ENCODE data around the gene C11orf16. TPM values are rescaled to one million over a fixed set of nuclear protein-coding genes. Genes with fewer than 3 reads are reported as not detected.

Gene C11orf16
- total and polyA plus RNA-seq, 2 of the 4 experiments (the other 2 are of a cell fraction) = not detected

DNA sequence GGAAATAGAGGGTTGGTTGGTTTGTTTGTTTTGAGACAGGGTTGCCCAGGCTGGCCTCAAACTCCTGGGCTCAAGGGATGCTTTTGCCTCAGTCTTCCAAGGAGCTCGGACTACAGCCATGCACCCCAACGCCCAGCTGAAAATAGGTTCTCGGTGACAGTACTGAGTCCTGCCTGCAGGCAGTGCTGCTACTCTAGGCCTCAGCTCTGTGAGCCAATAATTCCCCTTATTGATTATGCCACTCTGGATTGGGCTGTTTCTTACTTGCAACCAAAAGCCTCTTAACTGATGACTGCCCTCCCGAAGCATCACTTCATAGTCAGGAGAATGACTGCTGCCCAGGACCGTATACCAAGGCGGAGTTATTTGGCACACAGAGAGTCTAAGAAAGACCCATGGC lies 1.2 kb upstream of the C11orf16 start:
- dilution Hi-C loops (cut with HindIII; ENCODE audit: low sequenced_read_pairs, unreplicated experiment) = no loop called here
- CTCF ChIA-PET = interaction anchor here (0.6 to 1.2 kb wide), 3 partner anchors 9 to 26 kb away, joined by 3 to 5 read pairs (median 4); partner anchors contain the start of gene ASCL3
- ATAC-seq (ENCODE audit: low read depth) = no peak

More for the DNA sequence above, 1.2 kb upstream of the C11orf16 start:
- POLR2A ChIA-PET (ENCODE audit: unreplicated experiment) = interaction anchor here (0.6 kb wide), 1 partner anchor 23 kb away, joined by 5 read pairs; the partner anchor contains the start of gene AKIP1
- DNase-seq = no peak
- H3K9me3 ChIP-seq (ENCODE audit: control insufficient read depth, insufficient read depth, low read length) = no peaks in the 10 kb centered on the region
- no peak overlapping the region for H2BK15ac ChIP-seq (ENCODE audit: low read depth, low read length)
- H3K9ac ChIP-seq (ENCODE audit: low read depth, low read length) = no peak overlapping the region
- H2BK5ac ChIP-seq (ENCODE audit: low read depth, low read length, poor library complexity, severe bottlenecking) = no peak overlapping the region
- H3K4me1 ChIP-seq (ENCODE audit: control insufficient read depth, insufficient read depth, low read length) = peaks cover 8% of the 10 kb centered on the region
- peak overlapping the region; percentile 49 for H2AFZ ChIP-seq (replicated peaks; ENCODE audit: low read length, poor library complexity)
- no peaks in the 10 kb centered on the region for H3K27me3 ChIP-seq (ENCODE audit: control insufficient read depth, insufficient read depth, low read length)
- H3K4me3 ChIP-seq (ENCODE audit: insufficient read depth, low read depth, low read length) = no peak overlapping the region
- no peak overlapping the region for H3K23ac ChIP-seq (ENCODE audit: low read depth, low read length)
- no peaks in the 10 kb centered on the region for H3K79me1 ChIP-seq (ENCODE audit: low read depth in 1 of 2, low read length in 2 of 2)
- 0 out of 2 replicates have a peak overlapping the region, but pooled peaks have one; percentile 0 for H3K14ac ChIP-seq (replicated peaks; ENCODE audit: low read depth, low read length)
- TF ChIP-seq CTCF (conservative IDR thresholded peaks at IDR 0.05; ENCODE audit: low read depth, low read length) (0 out of 2 replicates have a peak, but pooled peaks have one; percentile 15), NFE2L2 (IDR thresholded peaks at IDR 0.05; ENCODE audit: low read depth, low read length) (no peak)
- H2BK120ac ChIP-seq (ENCODE audit: low read depth, low read length) = peak overlapping the region; percentile 2; the same call in 1 of the 2 replicates
- peak overlapping the region; percentile 39; the same call in 1 of the 2 replicates for H2BK20ac ChIP-seq (ENCODE audit: low read depth, low read length)
- peak overlapping the region; percentile 88 for H2AK5ac ChIP-seq (ENCODE audit: low read depth, low read length)
- H4K8ac ChIP-seq (ENCODE audit: low read depth in 2 of 2, low read length in 2 of 2) = no peak overlapping the region
- no peak overlapping the region for H3K27ac ChIP-seq (ENCODE audit: insufficient read depth, low read length)
- no peak overlapping the region for H3K18ac ChIP-seq (ENCODE audit: low read depth, low read length)
- no peak overlapping the region for H3K4me2 ChIP-seq (ENCODE audit: low read depth, low read length)
- BruUV-seq (replicated peaks) = no TSS peak
- no peaks in the 10 kb centered on the region for H3K36me3 ChIP-seq (ENCODE audit: control insufficient read depth, insufficient read depth, low read length)
- WGBS, 2 experiments (ENCODE audit: extremely low coverage in 2 of 2, insufficient read length in 1 of 2) = 100% methylated on average over 4 of the region's 6 CpGs; no CpG with 5 or more reads in 1 of the 2 experiments
- in situ Hi-C loops (cut with MboI; ENCODE audit: low sequenced_read_pairs) = no loop called here
- H3K4ac ChIP-seq (ENCODE audit: low read depth, low read length) = peak overlapping the region; percentile 40; the same call in 1 of the 2 replicates
- H4K20me1 ChIP-seq (ENCODE audit: insufficient read depth, low read length) = no peaks in the 10 kb centered on the region
- intact Hi-C loops (cut with micrococcal nuclease) = loop anchor here (2.0 kb wide), 1 partner anchor 17 kb away; no protein-coding TSS in a partner anchor
- peak overlapping the region; percentile 15 for H2AK9ac ChIP-seq (replicated peaks; ENCODE audit: low read depth, low read length, poor library complexity)
- H3K56ac ChIP-seq (ENCODE audit: extremely low read depth, insufficient read depth, low read length) = no peak overlapping the region
- H4K91ac ChIP-seq (ENCODE audit: insufficient read depth, low read depth, low read length) = no peak overlapping the region
- H3K9me1 ChIP-seq (ENCODE audit: insufficient read depth, low read length) = peaks cover 18% of the 10 kb centered on the region; the same call in 1 of the 2 replicates
- H4K5ac ChIP-seq (ENCODE audit: low read depth, low read length) = no peak overlapping the region

Measured in IMR-90 (cell line).